Caki2 (cell line): ENCODE results near the gene RPL14. TPM values are rescaled to one million over a fixed set of nuclear protein-coding genes. Genes with fewer than 3 reads are reported as not detected.

ENCODE experiments used
- DNase-seq: peaks from one replicate; pipeline ENCODE4 v3.0.0-alpha.2; 2015; ENCODE audit warnings: low read depth
- in situ Hi-C: cut with HindIII; loops from 2 replicates; pipeline ENCODE4 v1.10.0; 2016; ENCODE audit warnings: low sequenced_read_pairs, low pct_unique_long_range_greater_than_20kb, mixed read lengths
- total RNA-seq: library from RNA; depleted of rRNA; stranded (reverse); fragments of >200 nt; shearing (Covaris generic); gene quantifications from 2 replicates; pipeline ENCODE4 v1.2.3, GENCODE V29; 2014; ENCODE audit warnings: low replicate concordance; rRNA removed

Gene RPL14
- total RNA-seq, result 102 and 141 TPM in 2 replicates

DNA sequence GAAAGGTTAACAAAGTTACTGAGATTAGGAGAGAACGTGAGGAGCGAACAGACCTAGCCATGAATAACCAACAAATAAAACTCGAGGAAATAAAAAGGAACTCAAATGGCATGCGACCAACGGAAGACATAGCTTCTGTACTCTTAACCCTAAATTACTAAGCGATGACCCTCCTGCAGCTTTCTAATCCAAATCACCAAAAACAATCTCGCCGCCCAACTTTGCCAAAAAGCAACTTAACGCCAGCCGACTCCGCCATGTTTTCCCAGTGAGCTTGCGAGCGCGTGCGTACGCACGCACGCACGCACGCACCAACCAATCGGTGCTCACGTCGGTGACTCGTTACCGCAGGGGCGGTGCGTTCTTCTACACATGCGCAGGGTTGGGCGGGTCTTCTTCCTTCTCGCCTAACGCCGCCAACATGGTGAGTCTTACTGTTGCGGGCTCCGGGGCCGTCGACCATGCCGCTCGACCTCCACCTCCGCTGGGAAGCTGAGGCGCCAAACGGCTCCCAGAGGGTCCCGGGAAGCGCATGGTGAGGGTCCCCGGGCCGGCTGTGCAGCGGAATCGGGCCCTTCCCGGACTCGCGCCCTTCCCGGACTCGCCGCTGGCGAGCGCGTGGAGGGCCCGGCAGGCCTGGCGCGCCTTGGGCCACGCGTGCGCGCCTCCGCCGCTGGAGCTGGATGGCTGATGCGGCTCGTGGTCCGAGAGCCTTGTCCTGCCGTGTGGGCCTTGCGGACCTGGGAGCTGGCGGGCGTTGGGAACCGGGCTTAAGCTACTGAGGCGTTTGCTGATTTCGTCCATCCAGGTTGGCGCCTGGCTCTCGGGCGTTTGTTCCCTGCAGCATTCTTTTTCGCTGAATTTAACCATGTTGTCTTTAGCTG, at the start of gene RPL14:
Gene RPL14, plus strand, starts transcription at position 400 of the 884 bp plus-strand sequence. Its CDS starts 133 bp downstream, at position 533.
- in situ Hi-C loops, result no loop called here

GRCh38 chr3:40407611-40408010, 49.5 kb upstream of the RPL14 start:
- in situ Hi-C loops, result no loop called here
- no peak for DNase-seq

More for the DNA sequence above, at the start of gene RPL14:
- peak; percentile 83 for DNase-seq

GRCh38 chr3:40414270-40414669, 42.9 kb upstream of the RPL14 start:
- DNase-seq, result no peak
- in situ Hi-C loops, result no loop called here

GRCh38 chr3:40417845-40418543, 39.1 kb upstream of the RPL14 start:
- DNase-seq, result no peak

DNA sequence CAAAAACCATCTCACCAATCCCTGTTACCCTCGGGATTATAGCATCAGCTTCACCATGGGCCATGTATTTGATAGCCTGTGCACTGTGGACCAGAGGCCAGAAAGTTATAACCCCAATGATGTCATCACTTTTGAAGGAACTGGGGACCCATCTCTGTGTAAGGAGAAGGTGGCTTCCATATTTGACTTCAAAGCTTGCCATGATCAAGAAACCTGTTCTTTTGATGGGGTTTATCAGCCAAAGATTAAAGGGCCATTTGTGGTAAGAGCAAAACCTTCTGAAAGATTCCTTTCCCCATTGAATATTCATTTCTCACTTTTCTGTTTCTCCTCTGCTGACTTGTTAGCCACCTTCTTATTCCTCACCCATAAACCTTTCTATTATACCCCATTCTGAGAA, 34.3 kb upstream of the RPL14 start:
- in situ Hi-C loops, result no loop called here
- no peak for DNase-seq

More at GRCh38 chr3:40417845-40418543, 39.1 kb upstream of the RPL14 start:
- in situ Hi-C loops, result no loop called here

GRCh38 chr3:40427045-40427669, 30.0 kb upstream of the RPL14 start:
- DNase-seq, result no peak
- in situ Hi-C loops, result no loop called here

- no peak for DNase-seq
These were observed 24.3 kb upstream of the RPL14 start for GRCh38 chr3:40432793-40433192.

DNA sequence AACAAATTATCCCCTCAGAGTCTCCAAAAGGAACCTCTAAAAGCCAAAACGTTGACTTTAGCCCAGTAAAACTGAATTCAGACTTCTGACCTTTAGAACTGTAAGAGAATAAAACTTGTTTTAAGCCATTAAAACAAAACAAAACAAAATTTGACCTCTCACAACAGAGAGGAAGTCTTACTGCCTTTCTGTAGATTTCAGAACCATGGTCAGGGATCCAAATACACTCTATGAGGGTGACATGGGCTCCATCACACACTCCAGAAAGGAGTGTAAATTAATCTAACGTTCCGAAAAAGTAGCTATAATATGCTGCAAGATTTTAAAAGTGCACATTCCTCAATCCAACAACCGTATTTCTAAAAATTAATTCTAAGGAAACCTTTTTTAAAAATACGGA, 19.2 kb upstream of the RPL14 start:
- DNase-seq, result no peak
- in situ Hi-C loops, result no loop called here

More at GRCh38 chr3:40432793-40433192, 24.3 kb upstream of the RPL14 start:
- in situ Hi-C loops, result no loop called here

DNA sequence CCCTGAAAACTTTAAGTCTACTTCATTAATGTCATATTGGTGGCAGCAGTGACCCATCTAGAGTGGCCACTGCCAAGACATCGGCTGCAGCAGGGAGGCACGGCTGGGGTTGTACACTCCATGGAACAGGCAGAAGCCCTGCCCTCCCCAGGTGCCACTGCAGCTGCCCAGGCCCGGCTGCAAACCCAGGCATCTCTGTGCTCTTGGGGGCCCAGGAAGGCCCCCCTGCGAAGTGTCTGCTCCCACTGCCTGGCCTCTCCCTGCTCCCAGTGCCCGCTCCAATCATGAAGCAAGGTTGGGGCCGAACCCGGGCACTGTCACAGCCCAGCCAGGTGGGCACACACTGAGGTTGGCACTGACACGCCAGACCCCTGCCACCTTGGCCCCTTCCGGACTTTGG, 12.1 kb upstream of the RPL14 start:
- no peak for DNase-seq
- in situ Hi-C loops, result no loop called here

DNA sequence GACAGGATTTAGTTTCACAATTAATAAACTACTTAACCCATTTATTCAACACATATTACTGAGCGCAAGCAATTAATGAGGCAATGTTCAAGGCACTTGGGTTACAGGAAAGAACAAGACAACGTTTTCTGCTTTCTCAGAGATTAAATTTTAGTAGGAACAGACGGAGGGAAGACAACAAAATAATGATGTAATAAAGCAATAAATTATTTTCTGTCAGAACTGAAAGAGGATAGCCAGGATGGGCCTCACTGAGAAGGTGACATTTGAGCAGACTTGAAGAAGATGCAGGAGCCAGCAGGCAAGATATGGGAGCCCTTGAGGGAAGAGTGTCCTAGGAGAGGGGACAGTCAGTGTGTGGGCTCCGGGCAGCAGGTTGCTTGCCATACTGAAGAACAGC, 11.3 kb upstream of the RPL14 start:
- in situ Hi-C loops, result no loop called here
- no peak for DNase-seq

DNA sequence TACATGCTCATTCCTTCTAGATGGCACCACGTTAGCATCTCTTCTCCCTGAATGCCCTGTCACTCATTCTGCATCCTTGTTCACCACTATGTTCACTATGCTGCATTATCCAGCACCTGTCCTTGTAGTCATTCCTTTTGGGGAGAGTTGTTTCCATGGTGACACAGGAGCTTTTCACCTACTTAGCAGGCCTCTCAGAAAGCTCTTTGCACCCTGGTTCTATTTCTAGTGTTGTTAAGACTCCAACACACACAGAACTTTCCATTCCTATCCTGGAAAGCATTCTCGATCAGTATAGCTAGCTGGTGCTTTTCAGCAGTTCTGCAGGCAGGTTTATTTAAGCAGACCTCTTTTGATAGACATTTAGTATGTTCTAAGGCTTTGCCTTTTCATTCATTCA, 6.7 kb upstream of the RPL14 start:
- in situ Hi-C loops, result no loop called here
- no peak for DNase-seq

GRCh38 chr3:40451551-40451950, 5.6 kb upstream of the RPL14 start:
- DNase-seq, result no peak
- in situ Hi-C loops, result no loop called here

- in situ Hi-C loops, result no loop called here
- DNase-seq, result no peak
These were observed 5.1 kb upstream of the RPL14 start for GRCh38 chr3:40452057-40452456.

- in situ Hi-C loops, result no loop called here
These were observed 4.6 kb upstream of the RPL14 start for GRCh38 chr3:40452562-40452875.

GRCh38 chr3:40452876-40453730, 4.0 kb upstream of the RPL14 start:
- in situ Hi-C loops, result no loop called here

More at GRCh38 chr3:40452562-40452875, 4.6 kb upstream of the RPL14 start:
- no peak for DNase-seq

GRCh38 chr3:40453933-40454332, 3.2 kb upstream of the RPL14 start:
- in situ Hi-C loops, result no loop called here
- DNase-seq, result no peak

More at GRCh38 chr3:40452876-40453730, 4.0 kb upstream of the RPL14 start:
- peak; percentile 98 for DNase-seq

DNA sequence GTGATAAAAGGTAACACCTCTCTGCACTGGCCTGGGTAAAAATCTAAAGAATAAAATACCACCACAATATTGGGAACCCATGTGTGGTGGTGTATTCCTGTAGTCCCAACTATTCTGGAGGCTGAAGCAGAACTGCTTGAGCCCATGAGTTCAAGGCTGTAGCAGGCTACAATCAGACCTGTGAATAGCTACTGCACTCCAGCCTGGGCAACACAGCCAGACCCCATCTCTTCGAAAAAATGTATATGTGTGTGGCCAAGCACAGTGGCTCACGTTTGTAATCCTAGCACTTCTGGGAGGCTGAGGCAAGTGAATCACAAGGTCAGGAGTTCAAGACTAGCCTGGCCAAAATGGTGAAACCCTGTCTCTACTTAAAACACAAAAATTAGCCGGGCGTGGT, 1.8 kb upstream of the RPL14 start:
- no peak for DNase-seq
- in situ Hi-C loops, result no loop called here

- in situ Hi-C loops, result no loop called here
- DNase-seq, result no peak
These were observed 730 bp upstream of the RPL14 start for GRCh38 chr3:40456279-40456939.
